H1 (cell line): ENCODE data around the gene HES5. TPM values are rescaled to one million over a fixed set of nuclear protein-coding genes. Genes with fewer than 3 reads are reported as not detected.

Experiments
- CTCF ChIA-PET: fragments of 300-600 bp; sonication (Branson Sonifier 250); formaldehyde crosslinking; loops from one replicate; lab custom pipeline; 2021; ENCODE audit not compliant: partially characterized antibody; lab: Charles Lee
- POLR2A ChIA-PET: fragments of 300-600 bp; sonication (Branson Sonifier 250); formaldehyde crosslinking; loops from one replicate; lab custom pipeline; 2021; ENCODE audit warnings: inconsistent platforms; ENCODE audit not compliant: partially characterized antibody; lab: Charles Lee
- DNase-seq, 2 experiments: peaks; one replicate each; pipeline versions ENCODE4 v3.0.0 to v3.0.0-alpha.2; 2010 to 2022; ENCODE audit warnings: low spot score in 2 of 2, low read depth in 1 of 2, mixed read lengths in 1 of 2
- FAIRE-seq: peaks from 2 replicates; lab custom pipeline; 2011; peaks lifted over from hg19 to GRCh38; lab: Jason Lieb, UNC
- H2AFZ ChIP-seq: 2 replicates; pipeline ENCODE4 v1.8.1; 2012; ENCODE audit warnings: low read length, inconsistent platforms
- H2AK5ac ChIP-seq: 2 replicates; pipeline ENCODE4 v1.6.1; 2013; ENCODE audit warnings: low read depth, low read length
- H2BK120ac ChIP-seq: replicated peaks from 2 replicates; pipeline ENCODE3; 2013; ENCODE audit warnings: low read depth, low read length, inconsistent platforms
- H2BK12ac ChIP-seq: 2 replicates; pipeline ENCODE4 v1.6.1; 2013; ENCODE audit warnings: low read depth, low read length
- H2BK15ac ChIP-seq: 2 replicates; pipeline ENCODE4 v1.6.1; 2013; ENCODE audit warnings: low read length
- H2BK20ac ChIP-seq: 2 replicates; pipeline ENCODE4 v1.6.1; 2013; ENCODE audit warnings: low read length
- H2BK5ac ChIP-seq: 2 replicates; pipeline ENCODE4 v1.6.1; 2013; ENCODE audit warnings: low read depth, low read length
- H3K14ac ChIP-seq: 2 replicates; pipeline ENCODE4 v1.6.1; 2013; ENCODE audit warnings: inconsistent platforms; ENCODE audit not compliant: insufficient read length
- H3K18ac ChIP-seq: 2 replicates; pipeline ENCODE4 v1.6.1; 2013; ENCODE audit warnings: low read length; ENCODE audit errors: extremely low read depth
- H3K23ac ChIP-seq: 2 replicates; pipeline ENCODE4 v1.6.1; 2013; ENCODE audit warnings: inconsistent platforms; ENCODE audit not compliant: insufficient read length
- H3K23me2 ChIP-seq: 2 replicates; pipeline ENCODE4 v1.6.1; 2013; ENCODE audit warnings: low read depth, low read length
- H3K27ac ChIP-seq: 2 replicates; pipeline ENCODE4 v1.6.1; 2011; ENCODE audit warnings: low read depth, low read length, inconsistent platforms
- H3K27me3 ChIP-seq, 4 experiments: replicated peaks in 1 of 4; 1 replicate in 1 of 4; 2 replicates in 3 of 4; pipeline versions ENCODE4 v1.6.1 to v1.8.1; 2011 to 2013; ENCODE audit warnings: low read length in 3 of 4, mild to moderate bottlenecking in 3 of 4, inconsistent platforms in 2 of 4, mixed read lengths in 2 of 4, moderate library complexity in 1 of 4; ENCODE audit not compliant: control insufficient read depth in 3 of 4, insufficient read depth in 3 of 4; ENCODE audit errors: extremely low read depth in 1 of 4
- H3K36me3 ChIP-seq, 4 experiments: 2 replicates each; pipeline versions ENCODE4 v1.6.1 to v1.8.1; 2011 to 2013; ENCODE audit warnings: mild to moderate bottlenecking in 4 of 4, low read length in 3 of 4, moderate library complexity in 2 of 4, control low read depth in 1 of 4, inconsistent platforms in 1 of 4; ENCODE audit not compliant: insufficient read depth in 4 of 4, control insufficient read depth in 2 of 4
- H3K4ac ChIP-seq: replicated peaks from 2 replicates; pipeline ENCODE3; 2013; ENCODE audit warnings: low read length, low read depth, mixed read lengths, inconsistent platforms; ENCODE audit not compliant: insufficient read length
- H3K4me1 ChIP-seq, 4 experiments: replicated peaks in 1 of 4; 1 replicate in 1 of 4; 2 replicates in 3 of 4; pipeline versions ENCODE4 v1.6.1 to v1.8.1; 2011 to 2013; ENCODE audit warnings: low read length in 3 of 4, inconsistent platforms in 2 of 4, mixed read lengths in 1 of 4; ENCODE audit not compliant: insufficient read depth in 4 of 4, control insufficient read depth in 3 of 4
- H3K4me2 ChIP-seq, 2 experiments: 2 replicates each; pipeline versions ENCODE4 v1.6.1 to v1.8.1; 2011 to 2013; ENCODE audit warnings: low read depth in 2 of 2, low read length in 2 of 2, control low read depth in 1 of 2, inconsistent platforms in 1 of 2, mild to moderate bottlenecking in 1 of 2; ENCODE audit not compliant: insufficient read depth in 1 of 2
- H3K4me3 ChIP-seq, 4 experiments: fragments of 200-600, 300-600 bp in 1 of 4; sonication (generic), shearing (Covaris generic), sonication (Bioruptor Twin) in 1 of 4; 2 replicates each; pipeline versions ENCODE4 v1.5.1 to v1.8.1; 2011 to 2016; ENCODE audit warnings: low read length in 4 of 4, low read depth in 3 of 4, control low read depth in 2 of 4, inconsistent platforms in 2 of 4, mild to moderate bottlenecking in 2 of 4, mixed read lengths in 1 of 4, moderate library complexity in 1 of 4; ENCODE audit not compliant: insufficient read depth in 2 of 4; ENCODE audit errors: extremely low read depth in 1 of 4
- H3K56ac ChIP-seq: replicated peaks from 2 replicates; pipeline ENCODE3; 2013; ENCODE audit warnings: low read depth, mild to moderate bottlenecking, mixed read lengths, low read length, inconsistent platforms; ENCODE audit not compliant: insufficient read length
- H3K79me1 ChIP-seq: 2 replicates; pipeline ENCODE4 v1.6.1; 2013; ENCODE audit warnings: low read depth, low read length, control low read depth
- H3K79me2 ChIP-seq, 2 experiments: 2 replicates each; pipeline versions ENCODE4 v1.6.1 to v1.8.1; 2012 to 2013; ENCODE audit warnings: low read length in 2 of 2, mild to moderate bottlenecking in 2 of 2, inconsistent platforms in 1 of 2; ENCODE audit not compliant: insufficient read depth in 2 of 2, control insufficient read depth in 1 of 2
- H3K9ac ChIP-seq, 4 experiments: replicated peaks in 1 of 4; 1 replicate in 1 of 4; 2 replicates in 3 of 4; pipeline versions ENCODE4 v1.6.1 to v1.8.1; 2011 to 2013; ENCODE audit warnings: low read depth in 3 of 4, low read length in 3 of 4, control low read depth in 2 of 4, mild to moderate bottlenecking in 2 of 4, moderate library complexity in 2 of 4, inconsistent platforms in 1 of 4; ENCODE audit errors: extremely low read depth in 1 of 4
- H3K9me3 ChIP-seq, 2 experiments: 2 replicates each; pipeline versions ENCODE4 v1.6.1 to v1.8.1; 2012 to 2013; ENCODE audit warnings: mild to moderate bottlenecking in 2 of 2, moderate library complexity in 2 of 2, control low read depth in 1 of 2, inconsistent platforms in 1 of 2, low read depth in 1 of 2, low read length in 1 of 2, mixed read lengths in 1 of 2; ENCODE audit not compliant: insufficient read depth in 2 of 2
- H4K20me1 ChIP-seq, 2 experiments: replicated peaks in 1 of 2; 2 replicates each; pipeline versions ENCODE3 to v1.8.1; 2011 to 2013; ENCODE audit warnings: inconsistent platforms in 2 of 2, low read length in 2 of 2, mild to moderate bottlenecking in 1 of 2; ENCODE audit not compliant: insufficient read depth in 2 of 2, control insufficient read depth in 1 of 2
- H4K5ac ChIP-seq: 2 replicates; pipeline ENCODE4 v1.6.1; 2013; ENCODE audit warnings: low read length, low read depth, mixed read lengths, inconsistent platforms; ENCODE audit not compliant: insufficient read length
- H4K8ac ChIP-seq: 2 replicates; pipeline ENCODE4 v1.8.0; 2013; ENCODE audit warnings: mild to moderate bottlenecking, moderate library complexity, low read length, inconsistent platforms; ENCODE audit not compliant: insufficient read depth; ENCODE audit errors: extremely low read depth
- H4K91ac ChIP-seq: replicated peaks from 2 replicates; pipeline ENCODE3; 2013; ENCODE audit warnings: low read length, mixed read lengths, inconsistent platforms; ENCODE audit not compliant: insufficient read length
- ATF2 ChIP-seq: IDR thresholded peaks from 2 replicates; pipeline ENCODE4 v1.6.1; 2012; ENCODE audit warnings: low read length, inconsistent platforms
- EZH2 ChIP-seq: fragments of 200-600 bp; sonication (generic); IDR thresholded peaks from 2 replicates; pipeline ENCODE4 v1.7.1; 2012; ENCODE audit warnings: low read depth, mild to moderate bottlenecking, moderate library complexity, low read length, inconsistent platforms; ENCODE audit not compliant: severe bottlenecking
- HDAC2 ChIP-seq, 2 experiments: fragments of 300-600 bp in 1 of 2; sonication (generic) in 1 of 2; IDR thresholded peaks; 2 replicates each; pipeline ENCODE4 v1.6.1; 2011 to 2012; ENCODE audit warnings: low read depth in 2 of 2, low read length in 2 of 2, mild to moderate bottlenecking in 2 of 2, moderate library complexity in 2 of 2, borderline replicate concordance in 1 of 2, inconsistent platforms in 1 of 2
- KDM1A ChIP-seq: fragments of 200-600, 300-600 bp; sonication (generic); IDR thresholded peaks from 2 replicates; pipeline ENCODE4 v1.7.1; 2016; ENCODE audit warnings: mild to moderate bottlenecking, low read length, borderline replicate concordance
- NANOG ChIP-seq: IDR thresholded peaks from 2 replicates; pipeline ENCODE4 v1.6.1; 2011; ENCODE audit warnings: low read length, low read depth, mild to moderate bottlenecking, inconsistent platforms; ENCODE audit not compliant: insufficient read depth, poor library complexity, severe bottlenecking
- POLR2AphosphoS5 ChIP-seq: IDR thresholded peaks from 2 replicates; pipeline ENCODE4 v1.6.1; 2011; ENCODE audit warnings: low read depth, low read length
- RNF2 ChIP-seq: fragments of 200-900, 300-1000 bp; sonication (generic); IDR thresholded peaks from 2 replicates; pipeline ENCODE4 v1.7.1; 2016; ENCODE audit warnings: borderline replicate concordance, low read depth, mild to moderate bottlenecking, antibody characterized with exemption, low read length; ENCODE audit not compliant: poor library complexity, severe bottlenecking; ENCODE audit errors: missing control alignments
- SP2 ChIP-seq: IDR thresholded peaks from 2 replicates; pipeline ENCODE4 v1.6.1; 2012; ENCODE audit warnings: mild to moderate bottlenecking, low read length, inconsistent platforms
- TEAD4 ChIP-seq: IDR thresholded peaks from 2 replicates; pipeline ENCODE4 v1.6.1; 2012; ENCODE audit warnings: low read depth, low read length, inconsistent platforms, mixed read lengths
- USF2 ChIP-seq: IDR thresholded peaks from 2 replicates; pipeline ENCODE4 v1.6.1; 2011; ENCODE audit warnings: low read length, improper control_type of control experiment
- WGBS, 2 experiments: shearing (Covaris generic) in 1 of 2; methylation state at CpG; one replicate each; pipeline versions ENCODE4 v1.1.6 to v1.1.7; 2013 to 2015; ENCODE audit warnings: low lambda C conversion rate in 2 of 2, mixed read lengths in 2 of 2, inconsistent platforms in 1 of 2, low coverage in 1 of 2, missing lambda C conversion rate in 1 of 2; ENCODE audit not compliant: insufficient replicate concordance in 2 of 2, insufficient coverage in 1 of 2, insufficient read length in 1 of 2; ENCODE audit errors: extremely low coverage in 1 of 2, missing lambda C conversion rate in 1 of 2; 5-methylcytosine and 5-hydroxymethylcytosine counted together
- polyA plus RNA-seq, 7 experiments: library from polyadenylated mRNA; depleted of rRNA in 3 of 7; stranded (reverse) in 5 of 7; unstranded in 2 of 7; fragments of >200 nt in 5 of 7; fragments of 200-250 nt in 2 of 7; gene quantifications; 1 replicate in 5 of 7; 2 replicates in 1 of 7; 4 replicates in 1 of 7; pipeline versions ENCODE4 v1.2.1 to v1.2.3, GENCODE V29; 2011 to 2013; ENCODE audit warnings: missing spikeins in 2 of 7, mixed read lengths in 2 of 7
- total RNA-seq: library from RNA; stranded (reverse); fragmentation: NEBNext Ultra II Directional; extraction: Animal tissue kit (Norgen Biotek cat#: 25700); gene quantifications from 2 replicates; pipeline ENCODE4 v1.2.1, GENCODE V29; 2021

HES5 gene
- total and polyA plus RNA-seq, 2 of the 8 experiments (the other 6 are each of a cell fraction or from before 2014, with no cell fraction given): 0.22 TPM; not detected in 1

GRCh38 chr1:2495026-2495425 is 35.0 kb downstream of the HES5 start:
- no peak overlapping the region for H2AFZ ChIP-seq
- H3K27ac ChIP-seq: no peak overlapping the region
- no peak for FAIRE-seq
- no peak overlapping the region for H4K8ac ChIP-seq
- H2BK12ac ChIP-seq: no peak overlapping the region
- no peaks in the 10 kb centered on the region for H3K4me1 ChIP-seq
- H4K5ac ChIP-seq: no peak overlapping the region
- no peak overlapping the region for H2BK20ac ChIP-seq
- no peaks in the 10 kb centered on the region for H3K79me2 ChIP-seq
- H2AK5ac ChIP-seq: no peak overlapping the region
- no peak overlapping the region for H3K14ac ChIP-seq
- H3K9me3 ChIP-seq: no peaks in the 10 kb centered on the region
- H3K36me3 ChIP-seq: no peaks in the 10 kb centered on the region
- no peak overlapping the region for H3K23ac ChIP-seq
- H3K27me3 ChIP-seq: peaks cover 0 to 14% (median 3%) of the 10 kb centered on the region in 4 experiments; a peak in 3 of 7 replicates
- H3K9ac ChIP-seq: no peak overlapping the region
- H3K4me2 ChIP-seq: no peak overlapping the region
- no peaks in the 10 kb centered on the region for H3K79me1 ChIP-seq
- WGBS, 2 experiments: 94% methylated on average over 11 of the region's 12 CpGs; no CpG with 5 or more reads in 1 of the 2 experiments
- DNase-seq: no peak
- no peak overlapping the region for H2BK120ac ChIP-seq
- no peak overlapping the region for H3K4me3 ChIP-seq
- H4K91ac ChIP-seq: no peak overlapping the region
- no peaks in the 10 kb centered on the region for H4K20me1 ChIP-seq
- no peak overlapping the region for H3K4ac ChIP-seq
- H3K18ac ChIP-seq: no peak overlapping the region
- H2BK5ac ChIP-seq: no peak overlapping the region
- H3K23me2 ChIP-seq: no peaks in the 10 kb centered on the region
- no peak overlapping the region for H3K56ac ChIP-seq
- no peak overlapping the region for H2BK15ac ChIP-seq
- POLR2A ChIA-PET: interaction anchor here (0.6 kb wide), 1 partner anchor 28 kb away, joined by 3 read pairs; no protein-coding TSS in a partner anchor
- CTCF ChIA-PET: interaction anchor here (0.7 to 1.4 kb wide), 4 partner anchors 27 to 854 kb away, joined by 3 to 4 read pairs (median 3); no protein-coding TSS in a partner anchor
- TF ChIP-seq TEAD4 (no peak), POLR2AphosphoS5 (no peak), ATF2 (no peak), SP2 (no peak), HDAC2 (IDR thresholded peaks at IDR 0.05; ENCODE audit: borderline replicate concordance in 1 of 2, low read depth in 2 of 2, low read length in 2 of 2) (no peak), EZH2 (no peak), USF2 (no peak), NANOG (no peak), KDM1A (no peak), RNF2 (no peak)
